Esophagus squamous epithelium (tissue), 5 donors: Measurements from ENCODE around the gene ITPR2. TPM values are rescaled to one million over a fixed set of nuclear protein-coding genes. Genes with fewer than 3 reads are reported as not detected.

Experiments
- DNase-seq: peaks from one replicate; lab custom pipeline; 2025; lab: John Stamatoyannopoulos, UW
- H3K27ac ChIP-seq, 4 donors: fragments of 200-600 bp; sonication (generic); one replicate each; pipeline ENCODE4 v1.5.1; 2016 to 2019; ENCODE audit warnings: mild to moderate bottlenecking in 1 of 4
- H3K27me3 ChIP-seq, 4 donors: fragments of 200-600 bp; sonication (generic); 1 replicate in 3 of 4; 2 replicates in 1 of 4; pipeline versions ENCODE4 v1.5.1 to v1.6.0; 2017 to 2021; ENCODE audit warnings: antibody characterized with exemption in 1 of 4
- H3K36me3 ChIP-seq, 3 donors: fragments of 200-600 bp; sonication (generic); one replicate each; pipeline ENCODE4 v1.5.1; 2016 to 2019
- H3K4me1 ChIP-seq, 3 donors: fragments of 200-600 bp; sonication (generic); one replicate each; pipeline ENCODE4 v1.5.1; 2017 to 2019
- H3K4me3 ChIP-seq, 4 donors: fragments of 200-600 bp; sonication (generic); 1 replicate in 3 of 4; 2 replicates in 1 of 4; pipeline ENCODE4 v1.5.1; 2016 to 2019; ENCODE audit warnings: mild to moderate bottlenecking in 2 of 4, moderate library complexity in 1 of 4
- H3K9me3 ChIP-seq, 3 donors: fragments of 200-600 bp; sonication (generic); one replicate each; pipeline ENCODE4 v1.5.1; 2016 to 2019
- POLR2A ChIP-seq, 4 donors: fragments of 450-650 bp; IDR thresholded peaks; one replicate each; pipeline ENCODE4 v1.6.1; 2017; ENCODE audit warnings: antibody characterized with exemption in 4 of 4, mild to moderate bottlenecking in 4 of 4, moderate library complexity in 3 of 4
- WGBS, 2 donors: methylation state at CpG; one replicate each; pipeline ENCODE4 v1.1.5; 2018; 5-methylcytosine and 5-hydroxymethylcytosine counted together
- intact Hi-C: fragments of 100-400 bp; cut with DNase I; formaldehyde crosslinking; loops from one replicate; pipeline ENCODE4 v1.15.0; 2022
- total RNA-seq, 4 donors: library from RNA; depleted of rRNA; stranded (reverse); fragments of >200 nt; gene quantifications; one replicate each; pipeline ENCODE4 v1.1.0, GENCODE V29; 2016
- TF ChIP-seq, protein P1 (sequence below), 6 experiments: fragments of 450-650 bp in 4 of 6; fragments of 200-600 bp in 2 of 6; sonication (generic) in 2 of 6; IDR thresholded peaks; one replicate each; pipeline ENCODE4 v1.5.1; 2016 to 2019; ENCODE audit warnings: antibody characterized with exemption in 6 of 6, mild to moderate bottlenecking in 4 of 6, moderate library complexity in 4 of 6
- donor health status: DM: yes; HTN: yes; CAD: no.

ITPR2 gene
- total RNA-seq, 4 donors from 2014 or later, result 30.7 to 49.3 (median 37.6) TPM

DNA sequence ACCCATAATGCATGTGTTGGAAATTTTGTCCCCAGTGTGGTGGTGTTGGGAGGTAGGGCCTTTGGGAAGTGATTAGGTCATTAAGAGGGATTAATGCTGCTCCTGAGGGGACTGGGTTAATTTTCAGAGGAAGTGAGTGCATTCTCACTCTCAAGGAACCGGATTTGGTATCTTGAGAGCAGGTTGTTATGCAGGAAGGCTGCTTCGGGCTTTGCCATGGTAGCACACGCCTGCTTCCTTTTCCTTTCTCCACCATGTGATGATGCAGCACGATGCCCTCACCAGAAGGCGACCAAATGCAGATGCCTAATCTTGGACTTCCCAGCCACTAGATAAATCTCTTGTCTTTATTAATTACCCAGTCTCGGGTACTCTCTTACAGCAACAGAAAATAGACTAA is 380.5 kb downstream of the ITPR2 start:
- TF ChIP-seq, protein P1, sequence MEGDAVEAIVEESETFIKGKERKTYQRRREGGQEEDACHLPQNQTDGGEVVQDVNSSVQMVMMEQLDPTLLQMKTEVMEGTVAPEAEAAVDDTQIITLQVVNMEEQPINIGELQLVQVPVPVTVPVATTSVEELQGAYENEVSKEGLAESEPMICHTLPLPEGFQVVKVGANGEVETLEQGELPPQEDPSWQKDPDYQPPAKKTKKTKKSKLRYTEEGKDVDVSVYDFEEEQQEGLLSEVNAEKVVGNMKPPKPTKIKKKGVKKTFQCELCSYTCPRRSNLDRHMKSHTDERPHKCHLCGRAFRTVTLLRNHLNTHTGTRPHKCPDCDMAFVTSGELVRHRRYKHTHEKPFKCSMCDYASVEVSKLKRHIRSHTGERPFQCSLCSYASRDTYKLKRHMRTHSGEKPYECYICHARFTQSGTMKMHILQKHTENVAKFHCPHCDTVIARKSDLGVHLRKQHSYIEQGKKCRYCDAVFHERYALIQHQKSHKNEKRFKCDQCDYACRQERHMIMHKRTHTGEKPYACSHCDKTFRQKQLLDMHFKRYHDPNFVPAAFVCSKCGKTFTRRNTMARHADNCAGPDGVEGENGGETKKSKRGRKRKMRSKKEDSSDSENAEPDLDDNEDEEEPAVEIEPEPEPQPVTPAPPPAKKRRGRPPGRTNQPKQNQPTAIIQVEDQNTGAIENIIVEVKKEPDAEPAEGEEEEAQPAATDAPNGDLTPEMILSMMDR (IDR thresholded peaks at IDR 0.05), result no peak
- no peak for TF ChIP-seq POLR2A (IDR thresholded peaks at IDR 0.05)
- no peak for DNase-seq
- Histone ChIP-seq H3K9me3 (no peaks in the 10 kb centered on the region), H3K36me3 (peaks cover 0 to 25% (median 0%) of the 10 kb centered on the region in 3 donors), H3K27me3 (no peaks in the 10 kb centered on the region), H3K4me3 (no peak overlapping the region), H3K4me1 (no peaks in the 10 kb centered on the region), H3K27ac (no peak overlapping the region)
- WGBS, 2 donors, result 70 to 71% methylated on average over 6 of the region's 6 CpGs
- intact Hi-C loops, result no loop called here

DNA sequence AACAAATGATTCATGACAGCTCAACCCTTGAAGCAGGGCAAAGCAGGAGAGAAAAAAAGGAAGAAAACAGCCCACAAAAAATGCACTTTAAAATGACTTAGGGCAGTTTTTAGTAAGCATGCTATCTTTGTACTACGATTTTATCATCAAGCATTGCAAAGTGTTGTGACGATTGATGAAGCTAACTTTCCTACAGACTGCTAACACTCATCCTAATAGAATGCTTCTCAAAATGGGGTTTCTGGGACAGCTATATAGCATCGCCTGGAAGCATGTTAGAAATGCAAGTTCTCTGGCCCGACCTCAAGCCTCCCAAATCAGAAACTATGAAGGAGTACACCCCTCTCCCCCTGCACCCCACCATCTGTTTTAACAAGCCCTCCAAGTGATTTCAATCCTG is 381.2 kb downstream of the ITPR2 start:
- Histone ChIP-seq H3K9me3 (no peaks in the 10 kb centered on the region), H3K27me3 (no peaks in the 10 kb centered on the region), H3K4me1 (no peaks in the 10 kb centered on the region), H3K4me3 (no peak overlapping the region), H3K27ac (no peak overlapping the region), H3K36me3 (peaks cover 0 to 18% (median 0%) of the 10 kb centered on the region in 3 donors)
- no peak for DNase-seq
- intact Hi-C loops, result no loop called here
- 75 to 87% methylated on average over 4 of the region's 4 CpGs for WGBS, 2 donors
- TF ChIP-seq, protein P1 (IDR thresholded peaks at IDR 0.05), result no peak
- TF ChIP-seq POLR2A (IDR thresholded peaks at IDR 0.05), result no peak

DNA sequence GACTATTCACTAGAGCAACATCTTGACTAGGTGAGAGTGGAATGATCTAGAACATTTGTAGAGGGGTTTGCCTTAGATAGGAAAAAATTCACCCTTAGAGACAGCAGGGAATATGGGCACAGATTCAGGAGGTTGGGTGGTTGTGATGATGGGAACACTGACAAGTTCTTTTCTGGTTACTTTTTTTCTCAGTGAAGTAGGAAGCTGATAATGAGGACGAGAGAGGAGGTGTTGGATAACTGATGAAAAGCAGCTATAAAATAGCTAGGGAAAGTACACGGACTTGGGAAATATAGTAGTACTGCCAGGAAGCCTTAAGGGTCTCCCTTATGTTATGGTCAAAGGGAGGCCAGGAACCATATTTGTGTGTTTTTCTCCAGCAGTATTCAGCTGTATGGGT is 387.1 kb downstream of the ITPR2 start:
- TF ChIP-seq, protein P1 (IDR thresholded peaks at IDR 0.05), result no peak
- 79 to 88% methylated on average over 2 of the region's 2 CpGs for WGBS, 2 donors
- Histone ChIP-seq H3K27me3 (no peaks in the 10 kb centered on the region), H3K4me3 (no peak overlapping the region), H3K36me3 (peaks cover 0 to 28% (median 0%) of the 10 kb centered on the region in 3 donors), H3K9me3 (no peaks in the 10 kb centered on the region), H3K4me1 (no peaks in the 10 kb centered on the region), H3K27ac (no peak overlapping the region)
- no peak for DNase-seq
- intact Hi-C loops, result no loop called here

DNA sequence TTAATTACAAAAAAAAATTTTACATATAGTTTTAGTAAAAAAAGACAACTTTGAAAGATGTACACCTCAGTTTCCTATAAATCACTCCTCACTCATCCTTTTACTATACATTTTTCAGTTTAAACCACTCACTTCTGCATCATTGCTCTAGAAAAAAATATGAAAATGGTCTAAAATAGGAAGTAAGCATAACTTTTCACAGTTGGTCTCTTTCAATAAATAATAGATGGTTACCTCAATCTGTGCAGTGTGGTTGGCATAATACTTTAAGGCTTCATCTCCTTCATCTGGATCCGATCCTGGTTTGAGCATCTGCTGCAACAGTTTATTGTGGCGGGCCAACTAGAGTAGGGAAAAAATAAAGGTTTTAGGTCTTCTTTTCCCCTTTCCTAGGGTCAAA is 389.7 kb downstream of the ITPR2 start:
- 88 to 100% methylated on average over 2 of the region's 2 CpGs for WGBS, 2 donors
- H3K27ac ChIP-seq, result no peak overlapping the region
- intact Hi-C loops, result no loop called here

DNA sequence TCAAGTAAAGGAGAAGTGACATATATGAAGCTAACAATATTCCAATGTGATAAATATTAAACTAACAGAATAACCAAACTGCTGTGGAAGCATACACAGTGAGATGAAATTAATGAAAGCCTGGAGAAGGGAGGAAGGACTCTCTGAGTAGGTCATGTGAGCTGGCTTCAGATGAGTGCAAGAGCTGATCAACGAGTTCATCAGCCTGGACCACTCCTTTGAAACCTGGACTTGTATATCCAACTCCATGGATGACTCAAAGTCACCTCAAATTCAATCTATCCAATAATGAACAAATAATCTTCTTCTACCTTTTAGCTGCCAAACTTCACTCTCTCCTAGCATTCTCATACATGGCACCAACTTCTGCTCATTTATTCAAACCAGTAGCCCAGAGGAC is 391.6 kb downstream of the ITPR2 start:
- Histone ChIP-seq H3K27me3 (no peaks in the 10 kb centered on the region), H3K9me3 (no peaks in the 10 kb centered on the region), H3K4me3 (no peak overlapping the region), H3K4me1 (no peaks in the 10 kb centered on the region), H3K36me3 (peaks cover 0 to 41% (median 0%) of the 10 kb centered on the region in 3 donors), H3K27ac (no peak overlapping the region)
- intact Hi-C loops, result no loop called here
- no peak for DNase-seq
- TF ChIP-seq, protein P1 (IDR thresholded peaks at IDR 0.05), result no peak
- TF ChIP-seq POLR2A (IDR thresholded peaks at IDR 0.05), result no peak
- WGBS, 2 donors, result 60 to 86% methylated on average over 1 of the region's 1 CpG

More for the DNA sequence above, 389.7 kb downstream of the ITPR2 start:
- no peak overlapping the region for H3K4me3 ChIP-seq
- TF ChIP-seq, protein P1 (IDR thresholded peaks at IDR 0.05), result no peak
- no peak for TF ChIP-seq POLR2A (IDR thresholded peaks at IDR 0.05)
- H3K4me1 ChIP-seq, result no peaks in the 10 kb centered on the region
- peaks cover 0 to 38% (median 0%) of the 10 kb centered on the region in 3 donors for H3K36me3 ChIP-seq
- no peak for DNase-seq
- no peaks in the 10 kb centered on the region for H3K9me3 ChIP-seq
- H3K27me3 ChIP-seq, result no peaks in the 10 kb centered on the region
